Lower leg skin (tissue), 4 donors: ENCODE data around the gene EDRF1. TPM values are rescaled to one million over a fixed set of nuclear protein-coding genes. Genes with fewer than 3 reads are reported as not detected.
"Not testable (repeated sequence)": the region's sequence is repeated elsewhere in the genome, so short reads cannot be mapped to it uniquely, and the experiment has no call there.

ENCODE experiments used
- DNase-seq, 2 donors: peaks; one replicate each; pipeline ENCODE4 v3.0.0-alpha.2; 2019; ENCODE audit warnings: low spot score in 2 of 2
- H3K4me3 ChIP-seq: fragments of 200-600 bp; sonication (generic); 2 replicates; pipeline ENCODE4 v1.5.1; 2017; ENCODE audit warnings: mild to moderate bottlenecking, low read depth; ENCODE audit not compliant: poor library complexity, severe bottlenecking
- POLR2A ChIP-seq, 2 donors: fragments of 450-650 bp; IDR thresholded peaks; one replicate each; pipeline ENCODE4 v1.6.1; 2016 to 2017; ENCODE audit warnings: antibody characterized with exemption in 2 of 2, mild to moderate bottlenecking in 1 of 2, moderate library complexity in 1 of 2
- WGBS, 2 donors: methylation state at CpG; one replicate each; pipeline ENCODE4 v1.1.5; 2018; 5-methylcytosine and 5-hydroxymethylcytosine counted together
- intact Hi-C: fragments of 100-400 bp; cut with DNase I; formaldehyde crosslinking; loops from one replicate; pipeline ENCODE4 v1.15.0; 2023; ENCODE audit warnings: low total_unique reads
- total RNA-seq, 4 donors: library from RNA; depleted of rRNA; stranded (reverse); fragments of >200 nt; gene quantifications; one replicate each; pipeline ENCODE4 v1.1.0, GENCODE V29; 2016
- TF ChIP-seq, protein P1 (sequence below), 3 donors: fragments of 450-650 bp; IDR thresholded peaks; one replicate each; pipeline ENCODE4 v1.5.1; 2016; ENCODE audit warnings: antibody characterized with exemption in 3 of 3, mild to moderate bottlenecking in 3 of 3, moderate library complexity in 2 of 3

The EDRF1 gene
- total RNA-seq, 4 donors from 2014 or later: 12.8 to 20.8 (median 19.3) TPM

- intact Hi-C loops: no loop called here
- no peak for DNase-seq
- H3K4me3 ChIP-seq: no peak overlapping the region
- WGBS, 2 donors: 45 to 50% methylated on average over 3 of the region's 3 CpGs
- TF ChIP-seq, protein P1, sequence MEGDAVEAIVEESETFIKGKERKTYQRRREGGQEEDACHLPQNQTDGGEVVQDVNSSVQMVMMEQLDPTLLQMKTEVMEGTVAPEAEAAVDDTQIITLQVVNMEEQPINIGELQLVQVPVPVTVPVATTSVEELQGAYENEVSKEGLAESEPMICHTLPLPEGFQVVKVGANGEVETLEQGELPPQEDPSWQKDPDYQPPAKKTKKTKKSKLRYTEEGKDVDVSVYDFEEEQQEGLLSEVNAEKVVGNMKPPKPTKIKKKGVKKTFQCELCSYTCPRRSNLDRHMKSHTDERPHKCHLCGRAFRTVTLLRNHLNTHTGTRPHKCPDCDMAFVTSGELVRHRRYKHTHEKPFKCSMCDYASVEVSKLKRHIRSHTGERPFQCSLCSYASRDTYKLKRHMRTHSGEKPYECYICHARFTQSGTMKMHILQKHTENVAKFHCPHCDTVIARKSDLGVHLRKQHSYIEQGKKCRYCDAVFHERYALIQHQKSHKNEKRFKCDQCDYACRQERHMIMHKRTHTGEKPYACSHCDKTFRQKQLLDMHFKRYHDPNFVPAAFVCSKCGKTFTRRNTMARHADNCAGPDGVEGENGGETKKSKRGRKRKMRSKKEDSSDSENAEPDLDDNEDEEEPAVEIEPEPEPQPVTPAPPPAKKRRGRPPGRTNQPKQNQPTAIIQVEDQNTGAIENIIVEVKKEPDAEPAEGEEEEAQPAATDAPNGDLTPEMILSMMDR (IDR thresholded peaks at IDR 0.05): no peak
- no peak for TF ChIP-seq POLR2A (IDR thresholded peaks at IDR 0.05)
Measured at GRCh38 chr10:125700355-125700911, 19.1 kb upstream of the EDRF1 start.

DNA sequence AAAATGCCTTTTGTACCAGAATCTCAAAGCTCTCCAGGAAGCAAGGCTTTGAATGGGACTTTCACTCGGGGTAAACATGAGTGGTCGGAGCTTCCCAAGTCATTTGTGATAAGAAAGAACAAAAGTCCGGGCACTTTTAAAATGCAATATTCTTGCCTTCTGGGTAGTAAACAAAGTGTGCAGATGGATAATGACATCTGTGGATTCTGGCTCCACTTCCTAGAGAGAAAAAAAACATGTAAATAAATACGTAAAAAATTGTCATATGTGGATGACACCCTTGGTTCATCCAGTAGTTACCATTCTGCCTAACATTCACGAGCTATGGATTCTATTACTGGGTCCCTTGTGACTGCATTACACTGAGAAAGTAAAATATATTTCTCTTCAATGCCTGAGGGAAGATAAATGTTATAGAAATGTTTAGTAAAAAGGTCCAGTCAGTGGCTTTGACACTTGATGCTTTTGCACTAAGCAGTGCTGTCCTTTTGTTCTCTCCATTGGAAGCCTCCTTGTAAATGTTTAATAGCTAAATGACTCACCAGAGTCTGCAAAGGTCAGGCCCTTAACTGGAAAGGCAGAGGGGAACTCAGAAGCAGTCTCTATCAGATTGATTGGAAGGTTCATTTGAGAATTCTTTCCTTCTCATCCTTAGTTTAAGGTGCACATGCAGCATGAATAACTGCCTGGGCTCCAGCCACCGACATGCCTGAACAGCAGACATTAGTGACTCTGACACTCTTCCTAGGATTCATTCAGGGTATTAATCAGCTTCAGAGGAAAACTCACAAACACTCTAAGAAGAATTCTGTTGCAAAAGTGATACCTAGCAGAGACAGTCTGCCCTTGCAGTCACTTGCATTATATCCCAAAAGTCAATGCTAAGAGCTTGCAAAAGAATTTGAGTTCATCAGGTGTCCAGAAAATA, 11.7 kb upstream of the EDRF1 start:
- no peak for DNase-seq
- 74 to 79% methylated on average over 6 of the region's 6 CpGs for WGBS, 2 donors
- intact Hi-C loops: no loop called here
- H3K4me3 ChIP-seq: no peak overlapping the region
- TF ChIP-seq, protein P1 (IDR thresholded peaks at IDR 0.05): no peak
- TF ChIP-seq POLR2A (IDR thresholded peaks at IDR 0.05): no peak

- DNase-seq: no peak
- intact Hi-C loops: no loop called here
- TF ChIP-seq, protein P1 (IDR thresholded peaks at IDR 0.05): no peak
- TF ChIP-seq POLR2A (IDR thresholded peaks at IDR 0.05): no peak
- 78 to 81% methylated on average over 5 of the region's 5 CpGs for WGBS, 2 donors
- no peak overlapping the region for H3K4me3 ChIP-seq
Measured at GRCh38 chr10:125708971-125709503, 10.5 kb upstream of the EDRF1 start.

DNA sequence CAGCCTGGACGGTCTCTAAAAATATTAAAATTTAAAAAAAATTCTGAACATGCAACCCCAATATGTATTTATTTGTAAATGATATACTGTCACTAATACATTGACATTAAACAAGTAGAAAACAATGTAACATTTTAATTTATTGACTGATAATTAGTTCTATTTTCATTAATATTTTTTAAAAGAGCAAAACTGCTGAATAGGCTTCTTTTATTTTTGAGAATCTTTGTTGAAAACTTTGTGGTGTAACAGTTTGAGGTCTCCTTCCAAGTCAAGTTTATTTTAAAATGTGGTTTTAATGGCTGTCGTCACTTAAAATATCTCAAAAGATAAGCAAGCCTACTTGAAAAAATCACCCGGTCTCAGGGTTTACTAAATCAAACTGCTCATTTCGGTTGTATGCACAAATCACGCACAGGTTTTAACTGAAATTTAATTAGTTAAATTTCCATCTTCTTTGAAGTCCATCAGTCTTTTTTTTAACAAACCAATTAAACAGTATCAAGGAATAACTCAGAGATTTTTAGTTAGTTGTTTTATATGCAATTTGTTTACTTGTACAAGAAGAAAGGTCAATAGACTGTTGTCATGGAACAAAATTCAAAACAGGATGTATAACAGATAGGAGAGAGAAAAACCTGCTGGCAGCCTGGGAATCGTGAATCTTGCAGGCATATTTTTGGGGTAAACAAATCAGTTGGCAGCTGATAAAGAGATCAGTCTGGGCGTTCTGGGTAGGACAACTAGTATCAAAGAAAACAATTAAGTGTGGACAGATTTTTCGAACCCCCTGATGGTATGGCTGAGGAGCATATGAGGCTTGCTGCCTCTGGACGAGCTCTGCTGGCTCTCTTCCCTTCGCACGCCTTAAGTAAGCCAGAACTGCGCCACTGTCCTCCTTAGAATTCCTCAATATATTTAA, 9.7 kb upstream of the EDRF1 start:
- 55 to 66% methylated on average over 12 of the region's 12 CpGs for WGBS, 2 donors
- intact Hi-C loops: no loop called here
- H3K4me3 ChIP-seq: no peak overlapping the region
- TF ChIP-seq, protein P1 (IDR thresholded peaks at IDR 0.05): no peak
- no peak for TF ChIP-seq POLR2A (IDR thresholded peaks at IDR 0.05)
- DNase-seq: no peak

DNA sequence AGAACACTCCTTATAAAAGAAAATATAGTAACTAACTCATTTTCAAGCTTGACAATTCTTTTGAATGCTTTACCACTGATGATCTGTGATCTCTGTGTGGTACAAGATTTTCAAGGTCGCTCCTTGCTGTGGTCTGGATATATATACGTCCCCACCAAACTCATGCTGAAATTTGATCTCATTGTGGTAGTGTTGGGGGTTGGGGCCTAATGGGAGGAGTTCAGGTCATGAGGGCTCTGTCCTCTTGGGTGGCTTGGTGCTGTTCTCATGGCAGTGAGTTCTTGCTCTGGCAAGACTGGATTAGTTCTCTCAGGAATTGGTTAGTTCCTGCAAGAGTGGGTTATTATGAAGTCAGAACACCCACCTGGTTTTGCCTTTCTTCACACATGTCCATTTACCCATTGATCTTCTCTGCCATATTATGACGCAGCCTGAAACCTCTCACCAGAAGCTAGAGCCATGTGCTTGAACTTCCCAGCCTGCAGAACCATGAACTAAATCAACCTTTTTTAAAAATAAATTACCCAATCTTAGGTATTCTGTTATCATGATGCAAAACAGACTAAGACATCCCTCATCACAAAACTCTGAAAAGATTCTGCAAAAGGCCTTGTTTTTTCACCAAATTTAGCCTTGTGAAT, 8.3 kb upstream of the EDRF1 start:
- 86 to 93% methylated on average over 3 of the region's 3 CpGs for WGBS, 2 donors
- TF ChIP-seq, protein P1 (IDR thresholded peaks at IDR 0.05): no peak
- TF ChIP-seq POLR2A (IDR thresholded peaks at IDR 0.05): no peak
- H3K4me3 ChIP-seq: no peak overlapping the region
- no peak for DNase-seq
- intact Hi-C loops: no loop called here

DNA sequence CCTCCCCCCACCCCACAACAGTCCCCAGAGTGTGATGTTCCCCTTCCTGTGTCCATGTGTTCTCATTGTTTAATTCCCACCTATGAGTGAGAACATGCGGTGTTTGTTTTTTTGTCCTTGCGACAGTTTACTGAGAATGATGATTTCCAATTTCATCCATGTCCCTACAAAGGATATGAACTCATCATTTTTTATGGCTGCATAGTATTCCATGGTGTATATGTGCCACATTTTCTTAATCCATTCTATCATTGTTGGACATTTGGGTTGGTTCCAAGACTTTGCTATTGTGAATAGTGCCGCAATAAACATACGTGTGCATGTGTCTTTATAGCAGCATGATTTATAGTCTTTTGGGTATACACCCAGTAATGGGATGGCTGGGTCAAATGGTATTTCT, 4.8 kb upstream of the EDRF1 start:
- intact Hi-C loops, DNase-seq, H3K4me3 ChIP-seq: not testable (repeated sequence)
- whole genome bisulfite sequencing, 2 donors: 99 to 100% methylated on average over 4 of the region's 4 CpGs
